Liver (tissue), 9 donors: ENCODE results near the gene GIGYF1. TPM values are rescaled to one million over a fixed set of nuclear protein-coding genes. Genes with fewer than 3 reads are reported as not detected.

Experiments
- DNase-seq: peaks from one replicate; pipeline ENCODE4 v3.0.0-alpha.2; 2017; ENCODE audit warnings: low spot score
- H3K27ac ChIP-seq, 2 donors: one replicate each; pipeline ENCODE4 v1.7.0; 2013; ENCODE audit warnings: inconsistent platforms in 2 of 2, low read length in 2 of 2, control low read depth in 1 of 2, low read depth in 1 of 2, mild to moderate bottlenecking in 1 of 2
- H3K27me3 ChIP-seq, 4 donors: one replicate each; pipeline versions ENCODE4 v1.6.1 to v1.7.0; 2013; ENCODE audit warnings: low read length in 3 of 4, inconsistent platforms in 1 of 4, mild to moderate bottlenecking in 1 of 4, moderate library complexity in 1 of 4; ENCODE audit not compliant: control insufficient read depth in 4 of 4, insufficient read depth in 4 of 4
- H3K36me3 ChIP-seq, 4 donors: one replicate each; pipeline versions ENCODE4 v1.6.1 to v1.7.0; 2013; ENCODE audit warnings: low read length in 3 of 4, mild to moderate bottlenecking in 3 of 4, low read depth in 1 of 4, moderate library complexity in 1 of 4; ENCODE audit not compliant: control insufficient read depth in 4 of 4, insufficient read depth in 3 of 4
- H3K4me1 ChIP-seq, 4 donors: one replicate each; pipeline versions ENCODE4 v1.6.1 to v1.7.0; 2013; ENCODE audit warnings: low read length in 3 of 4, mild to moderate bottlenecking in 3 of 4, moderate library complexity in 1 of 4; ENCODE audit not compliant: control insufficient read depth in 4 of 4, insufficient read depth in 4 of 4
- H3K4me3 ChIP-seq, 3 donors: one replicate each; pipeline versions ENCODE4 v1.6.1 to v1.7.0; 2013; ENCODE audit warnings: low read length in 3 of 3, control low read depth in 1 of 3, low read depth in 1 of 3, mild to moderate bottlenecking in 1 of 3
- H3K9ac ChIP-seq, 2 donors: one replicate each; pipeline ENCODE4 v1.7.0; 2013; ENCODE audit warnings: low read length in 2 of 2, mild to moderate bottlenecking in 2 of 2, moderate library complexity in 2 of 2, control low read depth in 1 of 2, low read depth in 1 of 2
- H3K9me3 ChIP-seq, 4 donors: one replicate each; pipeline versions ENCODE4 v1.6.1 to v1.7.0; 2013; ENCODE audit warnings: low read length in 3 of 4; ENCODE audit not compliant: control insufficient read depth in 4 of 4
- EGR1 ChIP-seq, 2 donors: IDR thresholded peaks; 2 replicates each; pipeline ENCODE4 v1.6.1; 2016 to 2018; ENCODE audit warnings: antibody characterized with exemption in 2 of 2, low read depth in 2 of 2
- FOXA1 ChIP-seq: IDR thresholded peaks from 2 replicates; pipeline ENCODE4 v1.6.1; 2016; ENCODE audit warnings: antibody characterized with exemption
- GABPA ChIP-seq, 2 donors: IDR thresholded peaks in 1 of 2; conservative IDR thresholded peaks in 1 of 2; 2 replicates each; pipeline ENCODE4 v1.6.1; 2016; ENCODE audit warnings: antibody characterized with exemption in 2 of 2, mild to moderate bottlenecking in 1 of 2, moderate library complexity in 1 of 2
- NR2F2 ChIP-seq: IDR thresholded peaks from 2 replicates; pipeline ENCODE4 v1.6.1; 2016; ENCODE audit warnings: antibody characterized with exemption
- RAD21 ChIP-seq, 2 donors: IDR thresholded peaks; 2 replicates each; pipeline ENCODE4 v1.6.1; 2016; ENCODE audit warnings: antibody characterized with exemption in 2 of 2, mild to moderate bottlenecking in 2 of 2
- YY1 ChIP-seq: IDR thresholded peaks from 2 replicates; pipeline ENCODE4 v1.6.1; 2016; ENCODE audit warnings: antibody characterized with exemption, mild to moderate bottlenecking
- WGBS: extraction: QIAGEN DNeasy Blood & Tissue Kit; methylation state at CpG from one replicate; pipeline ENCODE4 v1.1.7; 2013; 5-methylcytosine and 5-hydroxymethylcytosine counted together
- polyA plus RNA-seq, 2 donors: library from polyadenylated mRNA; stranded (reverse) in 1 of 2; unstranded in 1 of 2; fragments of 200-250 nt in 1 of 2; fragments of >200 nt in 1 of 2; fragmentation: Nextera tagmentation in 1 of 2; extraction: Ambion mirVana in 1 of 2; gene quantifications; one replicate each; pipeline versions ENCODE4 v1.2.1 to v1.2.3, GENCODE V29; 2013 to 2015
- total RNA-seq, 2 donors: library from RNA; depleted of rRNA; stranded (reverse); fragments of >200 nt; gene quantifications; one replicate each; pipeline ENCODE4 v1.2.3, GENCODE V29; 2014
- TF ChIP-seq, protein P1 (sequence below): IDR thresholded peaks from 2 replicates; pipeline ENCODE4 v1.6.1; 2016; ENCODE audit warnings: antibody characterized with exemption, mild to moderate bottlenecking
- TF ChIP-seq, protein P2 (sequence below): fragments of 150-350 bp; IDR thresholded peaks from 2 replicates; pipeline ENCODE4 v1.5.1; 2017; ENCODE audit warnings: improper control_type of control experiment, low read depth, low read length; ENCODE audit not compliant: missing input control
- donor health status: healthy.
- donor health status: healthy.
- donor health status: healthy.
- donor health status: healthy.
- donor health status: healthy.

The GIGYF1 gene, protein sequence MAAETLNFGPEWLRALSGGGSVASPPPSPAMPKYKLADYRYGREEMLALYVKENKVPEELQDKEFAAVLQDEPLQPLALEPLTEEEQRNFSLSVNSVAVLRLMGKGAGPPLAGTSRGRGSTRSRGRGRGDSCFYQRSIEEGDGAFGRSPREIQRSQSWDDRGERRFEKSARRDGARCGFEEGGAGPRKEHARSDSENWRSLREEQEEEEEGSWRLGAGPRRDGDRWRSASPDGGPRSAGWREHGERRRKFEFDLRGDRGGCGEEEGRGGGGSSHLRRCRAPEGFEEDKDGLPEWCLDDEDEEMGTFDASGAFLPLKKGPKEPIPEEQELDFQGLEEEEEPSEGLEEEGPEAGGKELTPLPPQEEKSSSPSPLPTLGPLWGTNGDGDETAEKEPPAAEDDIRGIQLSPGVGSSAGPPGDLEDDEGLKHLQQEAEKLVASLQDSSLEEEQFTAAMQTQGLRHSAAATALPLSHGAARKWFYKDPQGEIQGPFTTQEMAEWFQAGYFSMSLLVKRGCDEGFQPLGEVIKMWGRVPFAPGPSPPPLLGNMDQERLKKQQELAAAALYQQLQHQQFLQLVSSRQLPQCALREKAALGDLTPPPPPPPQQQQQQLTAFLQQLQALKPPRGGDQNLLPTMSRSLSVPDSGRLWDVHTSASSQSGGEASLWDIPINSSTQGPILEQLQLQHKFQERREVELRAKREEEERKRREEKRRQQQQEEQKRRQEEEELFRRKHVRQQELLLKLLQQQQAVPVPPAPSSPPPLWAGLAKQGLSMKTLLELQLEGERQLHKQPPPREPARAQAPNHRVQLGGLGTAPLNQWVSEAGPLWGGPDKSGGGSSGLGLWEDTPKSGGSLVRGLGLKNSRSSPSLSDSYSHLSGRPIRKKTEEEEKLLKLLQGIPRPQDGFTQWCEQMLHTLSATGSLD (N-terminal part only)
- total RNA-seq: 10 to 100 TPM; 12.7 TPM
- polyA plus RNA-seq: 1 to 10 TPM; 6.8 to 7.5 TPM

DNA sequence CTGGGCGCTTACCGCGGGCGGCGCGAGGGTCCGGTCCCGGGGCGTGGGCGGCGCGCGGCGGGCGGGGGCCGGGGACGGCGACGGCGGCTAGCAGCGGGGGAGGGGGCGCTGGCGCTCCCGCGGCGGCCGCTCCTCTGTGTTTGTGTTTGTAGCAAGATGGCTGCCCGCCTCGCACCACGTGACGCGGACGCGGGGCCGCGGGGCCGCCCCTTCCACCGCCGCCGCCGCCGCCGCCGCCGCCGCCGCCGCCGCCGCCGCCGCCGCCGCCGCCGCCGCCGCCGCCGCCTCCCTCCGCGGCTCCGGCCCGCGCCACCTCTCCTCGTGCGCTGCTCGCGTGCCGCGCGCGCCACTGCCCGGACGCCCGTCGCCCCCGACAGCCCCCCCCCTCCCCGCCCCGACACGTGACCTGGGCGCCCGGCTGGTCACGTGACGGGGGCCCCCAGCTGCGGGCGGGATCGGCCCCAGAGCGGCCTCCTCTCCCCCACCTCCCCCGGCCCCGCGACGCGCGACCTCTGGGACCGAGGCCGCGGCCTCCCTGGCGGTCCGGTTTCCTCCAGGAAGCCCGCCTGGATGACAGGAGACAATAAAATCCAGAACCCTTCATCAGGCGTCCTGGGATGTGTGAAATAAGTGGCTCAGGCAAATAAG, at the start of gene GIGYF1:
GIGYF1 (minus strand) TSS at position 153 of the 648 bp plus-strand sequence. CDS start 6,012 bp downstream, outside the sequence.
- peak within 1 kb of the TSS; percentile 2 to 63 for H3K27ac ChIP-seq
- no peaks in the 10 kb centered on the region for H3K27me3 ChIP-seq
- WGBS: under 1% methylated on average over 88 of the region's 102 CpGs
- H3K36me3 ChIP-seq: no peaks in the 10 kb centered on the region
- H3K9me3 ChIP-seq: no peaks in the 10 kb centered on the region
- peaks cover 7 to 31% (median 21%) of the 10 kb centered on the region in 4 donors for H3K4me1 ChIP-seq
- peak within 1 kb of the TSS in 1 of 2 donors; percentile 1 for H3K9ac ChIP-seq
- H3K4me3 ChIP-seq: peak within 1 kb of the TSS; percentile 29 to 94 (median 56)
- TF ChIP-seq FOXA1 (no peak), NR2F2 (no peak), YY1 (peak; percentile 39), EGR1 (IDR thresholded peaks at IDR 0.05; ENCODE audit: low read depth in 2 of 2) (no peak), GABPA (IDR thresholded peaks at IDR 0.05 in 1 of 2, conservative IDR thresholded peaks at IDR 0.05 in 1 of 2) (no peak)
- TF ChIP-seq, protein P1, sequence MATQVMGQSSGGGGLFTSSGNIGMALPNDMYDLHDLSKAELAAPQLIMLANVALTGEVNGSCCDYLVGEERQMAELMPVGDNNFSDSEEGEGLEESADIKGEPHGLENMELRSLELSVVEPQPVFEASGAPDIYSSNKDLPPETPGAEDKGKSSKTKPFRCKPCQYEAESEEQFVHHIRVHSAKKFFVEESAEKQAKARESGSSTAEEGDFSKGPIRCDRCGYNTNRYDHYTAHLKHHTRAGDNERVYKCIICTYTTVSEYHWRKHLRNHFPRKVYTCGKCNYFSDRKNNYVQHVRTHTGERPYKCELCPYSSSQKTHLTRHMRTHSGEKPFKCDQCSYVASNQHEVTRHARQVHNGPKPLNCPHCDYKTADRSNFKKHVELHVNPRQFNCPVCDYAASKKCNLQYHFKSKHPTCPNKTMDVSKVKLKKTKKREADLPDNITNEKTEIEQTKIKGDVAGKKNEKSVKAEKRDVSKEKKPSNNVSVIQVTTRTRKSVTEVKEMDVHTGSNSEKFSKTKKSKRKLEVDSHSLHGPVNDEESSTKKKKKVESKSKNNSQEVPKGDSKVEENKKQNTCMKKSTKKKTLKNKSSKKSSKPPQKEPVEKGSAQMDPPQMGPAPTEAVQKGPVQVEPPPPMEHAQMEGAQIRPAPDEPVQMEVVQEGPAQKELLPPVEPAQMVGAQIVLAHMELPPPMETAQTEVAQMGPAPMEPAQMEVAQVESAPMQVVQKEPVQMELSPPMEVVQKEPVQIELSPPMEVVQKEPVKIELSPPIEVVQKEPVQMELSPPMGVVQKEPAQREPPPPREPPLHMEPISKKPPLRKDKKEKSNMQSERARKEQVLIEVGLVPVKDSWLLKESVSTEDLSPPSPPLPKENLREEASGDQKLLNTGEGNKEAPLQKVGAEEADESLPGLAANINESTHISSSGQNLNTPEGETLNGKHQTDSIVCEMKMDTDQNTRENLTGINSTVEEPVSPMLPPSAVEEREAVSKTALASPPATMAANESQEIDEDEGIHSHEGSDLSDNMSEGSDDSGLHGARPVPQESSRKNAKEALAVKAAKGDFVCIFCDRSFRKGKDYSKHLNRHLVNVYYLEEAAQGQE: no peak
- TF ChIP-seq, protein P2, sequence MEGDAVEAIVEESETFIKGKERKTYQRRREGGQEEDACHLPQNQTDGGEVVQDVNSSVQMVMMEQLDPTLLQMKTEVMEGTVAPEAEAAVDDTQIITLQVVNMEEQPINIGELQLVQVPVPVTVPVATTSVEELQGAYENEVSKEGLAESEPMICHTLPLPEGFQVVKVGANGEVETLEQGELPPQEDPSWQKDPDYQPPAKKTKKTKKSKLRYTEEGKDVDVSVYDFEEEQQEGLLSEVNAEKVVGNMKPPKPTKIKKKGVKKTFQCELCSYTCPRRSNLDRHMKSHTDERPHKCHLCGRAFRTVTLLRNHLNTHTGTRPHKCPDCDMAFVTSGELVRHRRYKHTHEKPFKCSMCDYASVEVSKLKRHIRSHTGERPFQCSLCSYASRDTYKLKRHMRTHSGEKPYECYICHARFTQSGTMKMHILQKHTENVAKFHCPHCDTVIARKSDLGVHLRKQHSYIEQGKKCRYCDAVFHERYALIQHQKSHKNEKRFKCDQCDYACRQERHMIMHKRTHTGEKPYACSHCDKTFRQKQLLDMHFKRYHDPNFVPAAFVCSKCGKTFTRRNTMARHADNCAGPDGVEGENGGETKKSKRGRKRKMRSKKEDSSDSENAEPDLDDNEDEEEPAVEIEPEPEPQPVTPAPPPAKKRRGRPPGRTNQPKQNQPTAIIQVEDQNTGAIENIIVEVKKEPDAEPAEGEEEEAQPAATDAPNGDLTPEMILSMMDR: no peak
- peak; percentile 75 for DNase-seq

DNA sequence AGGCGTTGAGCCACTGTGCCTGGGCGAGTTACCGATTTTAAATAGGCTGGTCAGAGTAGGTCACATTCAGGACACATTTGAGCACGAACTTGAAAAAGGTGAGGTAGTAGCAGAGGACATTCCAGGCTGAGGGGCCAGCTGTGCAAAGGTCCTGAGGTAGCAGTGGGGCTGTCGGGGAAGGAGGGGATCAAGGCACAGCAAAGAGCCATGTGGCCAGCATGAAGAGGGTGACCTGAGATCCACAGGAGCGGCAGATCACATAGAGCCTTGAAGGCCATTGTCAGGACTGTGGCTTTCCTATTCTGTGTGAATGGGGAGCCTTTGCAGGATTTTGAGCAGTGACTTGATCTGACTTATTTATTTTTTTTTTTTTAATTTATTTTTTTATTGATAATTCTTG, 45.9 kb upstream of the GIGYF1 start:
- no peaks in the 10 kb centered on the region for H3K27me3 ChIP-seq
- whole genome bisulfite sequencing: 95% methylated on average over 6 of the region's 6 CpGs
- H3K27ac ChIP-seq: no peak overlapping the region
- no peak overlapping the region for H3K4me3 ChIP-seq
- no peak overlapping the region for H3K9ac ChIP-seq
- H3K4me1 ChIP-seq: peaks cover 0 to 8% (median 6%) of the 10 kb centered on the region in 4 donors
- DNase-seq: no peak
- H3K9me3 ChIP-seq: no peaks in the 10 kb centered on the region
- H3K36me3 ChIP-seq: no peaks in the 10 kb centered on the region
- no peak for TF ChIP-seq RAD21 (IDR thresholded peaks at IDR 0.05)
